Measurements from ENCODE around the gene MEAK7. TPM values are rescaled to one million over a fixed set of nuclear protein-coding genes. Genes with fewer than 3 reads are reported as not detected.

The MEAK7 gene
- total RNA-seq, 2 experiments from 2014 or later: 62.3 to 72.4 TPM

DNA sequence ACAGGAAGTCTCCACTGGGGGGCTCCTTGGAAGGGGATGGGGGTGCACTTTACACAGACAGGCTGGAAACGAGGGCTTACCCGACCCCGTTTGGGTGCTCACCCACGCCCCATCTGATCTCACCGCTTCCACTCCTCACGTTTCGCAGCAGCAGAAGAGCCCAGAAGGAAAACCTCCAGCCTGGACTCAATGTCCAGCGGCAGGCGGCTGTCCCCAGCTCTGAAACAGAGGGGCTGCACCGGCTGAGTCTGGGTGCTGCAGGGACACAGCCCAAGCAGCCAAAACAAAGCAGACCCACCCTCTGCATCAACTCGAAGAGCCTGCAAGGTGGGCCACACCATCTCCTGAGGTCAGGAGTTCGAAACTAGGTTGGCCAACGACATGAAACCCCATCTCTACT lies 3.9 kb downstream of the MEAK7 start:
- H3K9me3 Mint-ChIP-seq (ENCODE audit: insufficient read depth): peaks cover 3% of the 10 kb centered on the region
- H3K36me3 Mint-ChIP-seq (ENCODE audit: low read depth): peaks cover 51% of the 10 kb centered on the region
- H3K4me1 Mint-ChIP-seq (ENCODE audit: low read depth): peaks cover 18% of the 10 kb centered on the region
- no peak overlapping the region for H3K4me3 Mint-ChIP-seq
- H3K27me3 Mint-ChIP-seq (ENCODE audit: low read depth): no peaks in the 10 kb centered on the region
- H3K27ac Mint-ChIP-seq: no peak overlapping the region
- DNase-seq (no peak), ATAC-seq (no peak)
- ChIA-PET CTCF (no interaction called here), POLR2A (no interaction called here)

DNA sequence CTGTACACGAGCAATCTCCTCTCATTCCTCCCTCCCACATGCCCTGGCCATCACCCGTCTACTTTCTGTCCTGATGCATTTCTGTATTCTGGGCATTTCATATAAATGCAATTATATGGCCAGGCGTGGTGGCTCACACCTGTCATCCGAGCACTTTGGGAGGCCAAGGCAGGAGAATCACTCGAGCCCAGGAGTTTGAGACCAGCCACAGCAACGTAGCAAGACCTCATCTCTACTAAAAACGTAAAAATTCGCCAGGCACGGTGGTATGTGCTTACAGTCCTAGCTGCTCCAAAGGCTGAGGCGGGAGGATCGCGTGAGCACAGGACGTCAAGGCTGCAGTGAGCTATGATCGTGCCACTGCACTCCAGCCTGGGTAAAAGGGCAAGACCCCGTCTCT lies 4.8 kb downstream of the MEAK7 start:
- ATAC-seq (no peak), DNase-seq (no peak)
- Mint-ChIP-seq H3K9me3 (ENCODE audit: insufficient read depth) (peaks cover 9% of the 10 kb centered on the region), H3K4me1 (ENCODE audit: low read depth) (peaks cover 9% of the 10 kb centered on the region), H3K4me3 (no peak overlapping the region), H3K36me3 (ENCODE audit: low read depth) (peaks cover 56% of the 10 kb centered on the region), H3K27me3 (ENCODE audit: low read depth) (no peaks in the 10 kb centered on the region), H3K27ac (no peak overlapping the region)
- POLR2A ChIA-PET: no interaction called here
- CTCF ChIA-PET: no interaction called here

- Mint-ChIP-seq H3K4me1 (ENCODE audit: low read depth) (peaks cover 6% of the 10 kb centered on the region), H3K9me3 (ENCODE audit: insufficient read depth) (peaks cover 12% of the 10 kb centered on the region), H3K4me3 (no peak overlapping the region), H3K27me3 (ENCODE audit: low read depth) (no peaks in the 10 kb centered on the region), H3K36me3 (ENCODE audit: low read depth) (peaks cover 59% of the 10 kb centered on the region), H3K27ac (no peak overlapping the region)
- ChIA-PET POLR2A (no interaction called here), CTCF (interaction anchor here (2.2 kb wide), 1 partner anchor 8 kb away, joined by 7 read pairs; no protein-coding TSS in a partner anchor)
- DNase-seq (no peak), ATAC-seq (no peak)
These were observed 5.4 kb downstream of the MEAK7 start for GRCh38 chr16:84498859-84499620.

DNA sequence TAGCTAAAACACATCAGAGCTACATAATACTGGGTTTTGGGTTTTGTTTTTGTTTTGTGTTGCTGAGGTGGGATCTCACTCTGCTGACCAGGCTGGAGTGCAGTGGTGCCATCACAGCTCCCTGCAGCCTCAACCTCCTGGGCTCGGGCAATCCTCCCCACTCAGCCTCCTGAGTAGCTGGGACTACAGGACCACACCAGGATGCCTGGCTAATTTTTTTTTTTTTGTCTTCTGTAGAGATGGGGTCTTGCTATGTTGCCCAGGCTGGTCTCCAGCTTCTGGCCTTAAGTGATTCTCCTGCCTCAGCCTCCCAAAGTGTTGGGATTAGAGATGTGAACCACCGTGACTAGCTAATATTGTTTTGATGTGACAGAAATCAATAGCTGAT lies 6.2 kb downstream of the MEAK7 start:
- no peak overlapping the region for H3K4me3 Mint-ChIP-seq
- H3K27me3 Mint-ChIP-seq (ENCODE audit: low read depth): no peaks in the 10 kb centered on the region
- ChIA-PET CTCF (interaction anchor here (1.0 to 2.2 kb wide), 3 partner anchors 8 to 228 kb away, joined by 3 to 7 read pairs (median 5); no protein-coding TSS in a partner anchor), POLR2A (no interaction called here)
- no peak for ATAC-seq
- peaks cover 3% of the 10 kb centered on the region for H3K4me1 Mint-ChIP-seq (ENCODE audit: low read depth)
- H3K36me3 Mint-ChIP-seq (ENCODE audit: low read depth): peaks cover 67% of the 10 kb centered on the region
- no peak overlapping the region for H3K27ac Mint-ChIP-seq
- peaks cover 16% of the 10 kb centered on the region for H3K9me3 Mint-ChIP-seq (ENCODE audit: insufficient read depth)
- no peak for DNase-seq

DNA sequence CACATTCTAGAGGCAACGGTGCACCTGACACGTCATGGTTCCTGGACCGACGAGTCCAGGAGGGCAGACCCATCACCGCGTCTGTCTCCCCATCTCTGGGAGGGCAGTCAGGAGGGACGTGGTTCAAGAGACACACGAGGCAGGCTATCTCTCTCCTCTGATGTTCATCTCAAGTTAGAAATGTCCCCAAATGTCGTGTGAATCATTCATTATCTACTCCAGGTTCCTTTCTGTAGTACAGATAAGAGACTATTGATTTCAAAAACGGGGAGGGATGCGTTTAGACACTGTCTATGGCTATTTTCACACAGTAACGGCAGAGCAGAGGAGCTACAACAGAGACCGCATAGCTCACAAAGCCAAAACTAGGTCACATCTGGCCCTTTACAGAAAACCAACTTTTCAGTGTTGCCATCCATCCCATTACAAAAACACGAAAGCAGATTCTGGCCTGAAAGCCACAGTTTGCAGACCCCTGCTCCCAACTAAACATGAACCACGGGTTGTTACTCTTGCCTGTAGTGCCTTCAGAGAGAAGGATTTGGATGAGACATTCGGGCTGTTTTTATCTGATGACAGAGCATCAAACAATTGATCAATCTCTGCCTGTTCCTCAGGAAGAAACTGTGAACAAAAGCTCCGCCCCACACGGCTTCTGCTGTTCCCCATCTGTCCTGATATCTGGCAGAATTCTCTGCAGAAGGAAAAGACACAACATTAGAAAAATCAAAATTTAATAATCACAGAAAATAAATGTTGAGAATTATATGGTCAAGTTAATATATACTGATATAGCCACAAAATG lies 6.8 kb downstream of the MEAK7 start:
- peaks cover 19% of the 10 kb centered on the region for H3K9me3 Mint-ChIP-seq (ENCODE audit: insufficient read depth)
- no peaks in the 10 kb centered on the region for H3K27me3 Mint-ChIP-seq (ENCODE audit: low read depth)
- ChIA-PET POLR2A (no interaction called here), CTCF (interaction anchor here (1.0 to 2.2 kb wide), 3 partner anchors 9 to 229 kb away, joined by 3 to 7 read pairs (median 5); no protein-coding TSS in a partner anchor)
- no peak for DNase-seq
- no peak overlapping the region for H3K27ac Mint-ChIP-seq
- H3K4me1 Mint-ChIP-seq (ENCODE audit: low read depth): peaks cover under 1% of the 10 kb centered on the region
- ATAC-seq: no peak
- peaks cover 70% of the 10 kb centered on the region for H3K36me3 Mint-ChIP-seq (ENCODE audit: low read depth)
- H3K4me3 Mint-ChIP-seq: no peak overlapping the region

- no peak for DNase-seq
- no peak for ATAC-seq
- H3K4me3 Mint-ChIP-seq: no peak overlapping the region
- no peaks in the 10 kb centered on the region for H3K27me3 Mint-ChIP-seq (ENCODE audit: low read depth)
- peaks cover 69% of the 10 kb centered on the region for H3K36me3 Mint-ChIP-seq (ENCODE audit: low read depth)
- H3K27ac Mint-ChIP-seq: no peak overlapping the region
- H3K9me3 Mint-ChIP-seq (ENCODE audit: insufficient read depth): peaks cover 19% of the 10 kb centered on the region
- ChIA-PET POLR2A (no interaction called here), CTCF (interaction anchor here (1.1 to 2.2 kb wide), 2 partner anchors 10 to 230 kb away, joined by 3 to 7 read pairs; no protein-coding TSS in a partner anchor)
- no peaks in the 10 kb centered on the region for H3K4me1 Mint-ChIP-seq (ENCODE audit: low read depth)
These were observed 7.5 kb downstream of the MEAK7 start for GRCh38 chr16:84496991-84497390.

GRCh38 chr16:84495506-84495905 lies 9.0 kb downstream of the MEAK7 start:
- DNase-seq (no peak), ATAC-seq (no peak)
- ChIA-PET CTCF (no interaction called here), POLR2A (interaction anchor here (0.6 to 1.8 kb wide), 2 partner anchors 10 to 19 kb away, joined by 4 to 5 read pairs; no protein-coding TSS in a partner anchor)
- no peak overlapping the region for H3K4me3 Mint-ChIP-seq
- no peak overlapping the region for H3K27ac Mint-ChIP-seq
- no peaks in the 10 kb centered on the region for H3K4me1 Mint-ChIP-seq (ENCODE audit: low read depth)
- peaks cover 19% of the 10 kb centered on the region for H3K9me3 Mint-ChIP-seq (ENCODE audit: insufficient read depth)
- peaks cover 74% of the 10 kb centered on the region for H3K36me3 Mint-ChIP-seq (ENCODE audit: low read depth)
- no peaks in the 10 kb centered on the region for H3K27me3 Mint-ChIP-seq (ENCODE audit: low read depth)

DNA sequence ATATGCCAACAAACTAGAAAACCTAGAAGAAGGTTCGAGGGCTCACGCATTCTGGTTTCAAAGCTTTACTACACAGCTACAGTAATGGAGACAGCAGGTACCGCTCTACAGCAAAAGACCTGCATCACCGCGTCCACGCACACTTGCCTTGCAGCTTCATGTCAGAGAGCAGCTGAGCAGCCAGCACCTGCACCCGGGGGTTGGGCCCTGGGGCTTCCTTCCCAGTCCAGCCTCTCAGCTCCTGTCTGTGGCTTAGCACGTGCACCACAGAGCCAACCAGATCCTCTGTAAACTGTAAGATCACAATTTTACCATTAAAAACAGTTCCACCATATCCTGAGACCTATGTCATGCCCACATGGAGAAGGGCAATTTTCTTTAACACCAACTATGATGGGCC lies 15.3 kb downstream of the MEAK7 start:
- H3K27me3 Mint-ChIP-seq (ENCODE audit: low read depth): no peaks in the 10 kb centered on the region
- POLR2A ChIA-PET: no interaction called here
- no peak overlapping the region for H3K27ac Mint-ChIP-seq
- DNase-seq (no peak), ATAC-seq (no peak)
- peaks cover 8% of the 10 kb centered on the region for H3K4me1 Mint-ChIP-seq (ENCODE audit: low read depth)
- peaks cover 7% of the 10 kb centered on the region for H3K9me3 Mint-ChIP-seq (ENCODE audit: insufficient read depth)
- peaks cover 62% of the 10 kb centered on the region for H3K36me3 Mint-ChIP-seq (ENCODE audit: low read depth)
- no peak overlapping the region for H3K4me3 Mint-ChIP-seq
- CTCF ChIA-PET: interaction anchor here (1.0 to 1.6 kb wide), 2 partner anchors 17 to 212 kb away, joined by 3 to 5 read pairs; no protein-coding TSS in a partner anchor

GRCh38 chr16:84487358-84487757 lies 17.1 kb downstream of the MEAK7 start:
- H3K36me3 Mint-ChIP-seq (ENCODE audit: low read depth): peaks cover 53% of the 10 kb centered on the region
- no peak for DNase-seq
- POLR2A ChIA-PET: interaction anchor here (0.6 kb wide), 1 partner anchor 95 kb away, joined by 3 read pairs; no protein-coding TSS in a partner anchor

DNA sequence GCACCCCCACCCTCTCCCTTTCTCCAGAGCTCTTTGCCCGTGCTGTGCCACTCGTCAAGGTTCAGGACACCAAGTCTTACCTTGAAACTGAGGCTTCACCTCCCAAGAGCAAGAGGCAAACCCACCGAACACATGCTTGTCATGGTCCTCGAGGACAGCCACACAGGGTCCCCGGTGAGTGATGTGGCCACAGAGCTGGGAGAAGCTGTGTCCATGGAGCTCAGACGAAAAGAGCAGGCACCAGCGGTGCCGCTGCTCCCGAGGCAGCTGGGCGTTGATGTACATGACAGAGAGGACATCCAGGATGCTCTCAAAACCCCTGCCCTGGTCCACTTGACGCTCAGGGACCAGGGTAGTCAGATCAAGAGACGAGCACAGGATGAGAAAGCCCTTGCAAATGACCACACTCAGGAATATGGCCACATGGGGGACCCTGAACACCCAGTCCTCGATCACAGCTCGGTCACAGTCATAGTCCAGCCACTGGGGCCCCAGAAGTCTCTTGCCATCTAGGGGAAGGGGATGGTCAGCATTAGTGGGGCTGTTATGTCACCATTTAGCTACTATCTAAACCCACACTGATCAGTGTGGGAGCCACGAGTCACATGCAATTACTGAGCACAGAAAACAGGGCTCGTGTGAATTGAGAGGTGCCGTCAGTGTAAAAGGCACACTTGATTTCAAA lies 17.8 kb downstream of the MEAK7 start:
- H3K9me3 Mint-ChIP-seq (ENCODE audit: insufficient read depth): no peaks in the 10 kb centered on the region
- H3K4me3 Mint-ChIP-seq: no peak overlapping the region
- CTCF ChIA-PET: no interaction called here
- H3K4me1 Mint-ChIP-seq (ENCODE audit: low read depth): peaks cover 8% of the 10 kb centered on the region
- no peak overlapping the region for H3K27ac Mint-ChIP-seq
- DNase-seq (no peak), ATAC-seq (no peak)
- POLR2A ChIA-PET: no interaction called here
- peaks cover 50% of the 10 kb centered on the region for H3K36me3 Mint-ChIP-seq (ENCODE audit: low read depth)
- no peaks in the 10 kb centered on the region for H3K27me3 Mint-ChIP-seq (ENCODE audit: low read depth)

More at GRCh38 chr16:84487358-84487757, 17.1 kb downstream of the MEAK7 start:
- Mint-ChIP-seq H3K9me3 (ENCODE audit: insufficient read depth) (no peaks in the 10 kb centered on the region), H3K4me3 (no peak overlapping the region), H3K27me3 (ENCODE audit: low read depth) (no peaks in the 10 kb centered on the region), H3K27ac (peak overlapping the region; percentile 14), H3K4me1 (ENCODE audit: low read depth) (peaks cover 8% of the 10 kb centered on the region)
- no peak for ATAC-seq
- CTCF ChIA-PET: interaction anchor here (1.0 kb wide), 1 partner anchor 19 kb away, joined by 4 read pairs; no protein-coding TSS in a partner anchor

GRCh38 chr16:84486126-84486525 lies 18.3 kb downstream of the MEAK7 start:
- Mint-ChIP-seq H3K9me3 (ENCODE audit: insufficient read depth) (no peaks in the 10 kb centered on the region), H3K4me3 (no peak overlapping the region), H3K27me3 (ENCODE audit: low read depth) (no peaks in the 10 kb centered on the region), H3K4me1 (ENCODE audit: low read depth) (peaks cover 8% of the 10 kb centered on the region), H3K27ac (no peak overlapping the region), H3K36me3 (ENCODE audit: low read depth) (peaks cover 47% of the 10 kb centered on the region)
- no peak for DNase-seq
- no peak for ATAC-seq
- ChIA-PET CTCF (no interaction called here), POLR2A (no interaction called here)

All from activated CD8-positive, alpha-beta T cell treated with anti-CD3 and anti-CD28 coated beads, Interleukin-2, amount 10 ng/mL, durations not matched to agents 7 days and 5 days (primary cell).